Small intestine (tissue), 16 donors: ENCODE results near the gene MKI67. TPM values are rescaled to one million over a fixed set of nuclear protein-coding genes. Genes with fewer than 3 reads are reported as not detected.
"Not testable (repeated sequence)": the region's sequence is repeated elsewhere in the genome, so short reads cannot be mapped to it uniquely, and the experiment has no call there.

Experiments
- DNase-seq, 2 donors: peaks; one replicate each; pipeline versions ENCODE4 v3.0.0 to v3.0.0-alpha.2; 2013
- FAIRE-seq: peaks from 2 replicates; lab custom pipeline; 2012; peaks lifted over from hg19 to GRCh38; lab: Jason Lieb, UNC
- H3K27ac ChIP-seq, 3 donors: one replicate each; pipeline ENCODE4 v1.5.1; 2013; ENCODE audit warnings: low read length in 2 of 3, mild to moderate bottlenecking in 2 of 3, control low read depth in 1 of 3, inconsistent platforms in 1 of 3, low read depth in 1 of 3, moderate library complexity in 1 of 3
- H3K27me3 ChIP-seq, 3 donors: one replicate each; pipeline ENCODE4 v1.6.1; 2013; ENCODE audit warnings: low read length in 3 of 3, inconsistent platforms in 1 of 3; ENCODE audit not compliant: control insufficient read depth in 3 of 3, insufficient read depth in 3 of 3
- H3K36me3 ChIP-seq, 3 donors: one replicate each; pipeline ENCODE4 v1.6.1; 2013; ENCODE audit warnings: low read length in 3 of 3, inconsistent platforms in 1 of 3, low read depth in 1 of 3, mild to moderate bottlenecking in 1 of 3, moderate library complexity in 1 of 3; ENCODE audit not compliant: control insufficient read depth in 3 of 3, insufficient read depth in 2 of 3
- H3K4me1 ChIP-seq, 3 donors: one replicate each; pipeline ENCODE4 v1.6.1; 2013; ENCODE audit warnings: low read length in 2 of 3, inconsistent platforms in 1 of 3, low read depth in 1 of 3, mild to moderate bottlenecking in 1 of 3, moderate library complexity in 1 of 3; ENCODE audit not compliant: control insufficient read depth in 3 of 3, insufficient read depth in 2 of 3
- H3K4me3 ChIP-seq, 3 donors: one replicate each; pipeline ENCODE4 v1.5.1; 2013; ENCODE audit warnings: low read length in 3 of 3, control low read depth in 1 of 3, inconsistent platforms in 1 of 3, low read depth in 1 of 3, mild to moderate bottlenecking in 1 of 3, moderate library complexity in 1 of 3
- H3K9me3 ChIP-seq, 2 donors: one replicate each; pipeline ENCODE4 v1.6.1; 2013; ENCODE audit warnings: low read depth in 1 of 2, low read length in 1 of 2; ENCODE audit not compliant: control insufficient read depth in 2 of 2, insufficient read depth in 1 of 2
- WGBS, 3 donors: extraction: QIAGEN DNeasy Blood & Tissue Kit; methylation state at CpG; one replicate each; pipeline ENCODE4 v1.1.7; 2013; 5-methylcytosine and 5-hydroxymethylcytosine counted together
- long read RNA-seq, 10 donors: transcript quantifications; one replicate each; lab custom pipeline, GENCODE V29; 2026
- polyA plus RNA-seq, 4 donors: library from polyadenylated mRNA; stranded (reverse) in 3 of 4; unstranded in 1 of 4; fragments of 200-250 nt in 3 of 4; fragments of 120-200 nt in 1 of 4; gene quantifications; one replicate each; pipeline versions ENCODE4 v1.2.1 to v1.2.3, GENCODE V29; 2013
- donor health status: healthy with polysubstance abuse.
- donor health status: control.
- donor health status: control.
- donor health status: Bipolar disorder and iron deficiency.
- donor health status: healthy.

MKI67 gene
- polyA plus RNA-seq = 10 to 100 TPM in 2 of 4 donors, 1 to 10 TPM in 1, under 1 TPM in 1; 0.45 to 29.6 (median 15.5) TPM
- long read RNA-seq, donor 1, partial matches to known transcripts = 12 of 12 reads
- long read RNA-seq, donor 1, other reads (novel, unspliced or antisense) = 0 of 12 reads
- long read RNA-seq, donor 2 = 0 reads
- long read RNA-seq, donor 3 = 0 reads
- long read RNA-seq, donor 4 = 0 reads
- long read RNA-seq, donor 5 = 0 reads
- long read RNA-seq, donor 6 = 0 reads
- long read RNA-seq, donor 7 = 0 reads
- long read RNA-seq, donor 8 = 0 reads
- long read RNA-seq, donor 9 = 0 reads
- long read RNA-seq, donor 10, partial matches to known transcripts = 5 of 5 reads
- long read RNA-seq, donor 10, other reads (novel, unspliced or antisense) = 0 of 5 reads

GRCh38 chr10:128125944-128126764, at the start of gene MKI67:
Gene MKI67, minus strand, starts transcription at chr10:128126423. Its CDS starts 756 bp downstream, at chr10:128125667.
- H3K27ac ChIP-seq = peak within 1 kb of the TSS in 2 of 3 donors; percentile 6 to 44

GRCh38 chr10:128174581-128175559, 48.6 kb upstream of the MKI67 start:
- no peaks in the 10 kb centered on the region for H3K4me1 ChIP-seq
- WGBS, 3 donors = 38 to 68% (median 54%) methylated on average over 4 of the region's 4 CpGs
- peaks cover 0 to 2% (median 0%) of the 10 kb centered on the region in 3 donors for H3K27me3 ChIP-seq
- no peaks in the 10 kb centered on the region for H3K36me3 ChIP-seq
- no peak overlapping the region for H3K4me3 ChIP-seq
- peak in 1 of 2 donors; percentile 86 for DNase-seq
- peaks cover 0 to 14% of the 10 kb centered on the region in 2 donors for H3K9me3 ChIP-seq
- H3K27ac ChIP-seq = no peak overlapping the region
- no peak for FAIRE-seq

More at GRCh38 chr10:128125944-128126764, at the start of gene MKI67:
- peak; percentile 94 to 95 for DNase-seq
- Histone ChIP-seq H3K4me1 (peaks cover 2 to 7% (median 4%) of the 10 kb centered on the region in 3 donors), H3K9me3 (no peaks in the 10 kb centered on the region), H3K27me3 (no peaks in the 10 kb centered on the region), H3K4me3 (peak within 1 kb of the TSS; percentile 52 to 84 (median 67)), H3K36me3 (no peaks in the 10 kb centered on the region)
- 0 to 1% (median 0%) methylated on average over 69 to 95 of the region's 95 CpGs for WGBS, 3 donors
- no peak for FAIRE-seq

GRCh38 chr10:128173386-128173785, 47.2 kb upstream of the MKI67 start:
- H3K27me3 ChIP-seq = peaks cover 0 to 2% (median 0%) of the 10 kb centered on the region in 3 donors
- FAIRE-seq (no peak), DNase-seq (peak in 1 of 2 donors; percentile 12)
- no peaks in the 10 kb centered on the region for H3K36me3 ChIP-seq
- no peaks in the 10 kb centered on the region for H3K4me1 ChIP-seq
- no peak overlapping the region for H3K27ac ChIP-seq
- H3K4me3 ChIP-seq = no peak overlapping the region
- H3K9me3 ChIP-seq = peaks cover 0 to 14% of the 10 kb centered on the region in 2 donors
- WGBS, 3 donors = 62 to 67% (median 63%) methylated on average over 1 of the region's 1 CpG

- DNase-seq = no peak
- FAIRE-seq = no peak
- Histone ChIP-seq H3K27ac (no peak overlapping the region), H3K36me3 (no peaks in the 10 kb centered on the region), H3K27me3 (no peaks in the 10 kb centered on the region), H3K4me1 (no peaks in the 10 kb centered on the region), H3K4me3 (no peak overlapping the region), H3K9me3 (peaks cover 0 to 14% of the 10 kb centered on the region in 2 donors)
- WGBS, 3 donors = 71 to 87% (median 75%) methylated on average over 1 of the region's 1 CpG
Measured at GRCh38 chr10:128172756-128173155, 46.5 kb upstream of the MKI67 start.

GRCh38 chr10:128169811-128170379, 43.7 kb upstream of the MKI67 start:
- H3K36me3 ChIP-seq = no peaks in the 10 kb centered on the region
- no peak overlapping the region for H3K27ac ChIP-seq
- DNase-seq = no peak
- H3K4me3 ChIP-seq = no peak overlapping the region
- WGBS, 3 donors = 76 to 85% (median 76%) methylated on average over 8 of the region's 8 CpGs
- H3K27me3 ChIP-seq = peaks cover 0 to 3% (median 0%) of the 10 kb centered on the region in 3 donors
- H3K4me1 ChIP-seq = no peaks in the 10 kb centered on the region
- FAIRE-seq = no peak
- H3K9me3 ChIP-seq = peaks cover 0 to 10% of the 10 kb centered on the region in 2 donors

GRCh38 chr10:128167926-128168520, 41.8 kb upstream of the MKI67 start:
- H3K4me3 ChIP-seq = no peak overlapping the region
- WGBS, 3 donors = 85 to 93% (median 88%) methylated on average over 3 of the region's 3 CpGs
- no peaks in the 10 kb centered on the region for H3K9me3 ChIP-seq
- no peak for FAIRE-seq
- peaks cover 0 to 7% (median 0%) of the 10 kb centered on the region in 3 donors for H3K27me3 ChIP-seq
- H3K4me1 ChIP-seq = no peaks in the 10 kb centered on the region
- H3K36me3 ChIP-seq = no peaks in the 10 kb centered on the region
- no peak overlapping the region for H3K27ac ChIP-seq
- no peak for DNase-seq

- FAIRE-seq = not testable (repeated sequence)
- WGBS, 3 donors = 89 to 94% (median 90%) methylated on average over 6 of the region's 6 CpGs
Measured at GRCh38 chr10:128167123-128167522, 40.9 kb upstream of the MKI67 start.

More at GRCh38 chr10:128167123-128167522, 40.9 kb upstream of the MKI67 start:
- H3K9me3 ChIP-seq, H3K27me3 ChIP-seq, DNase-seq, H3K4me3 ChIP-seq, H3K36me3 ChIP-seq, H3K4me1 ChIP-seq, H3K27ac ChIP-seq: not testable (repeated sequence)
